Stimulated activated CD4-positive, alpha-beta T cell treated with anti-CD3 and anti-CD28 coated beads, Interleukin-15, amount 100 ng/mL, for 1 hour (primary cell): Measurements from ENCODE around the gene GTF2H4.

Experiments
- DNase-seq, 2 donors: peaks; one replicate each; pipeline ENCODE4 v3.0.0-alpha.2; 2020; ENCODE audit warnings: low read depth in 1 of 2, low spot score in 1 of 2

Gene GTF2H4

DNA sequence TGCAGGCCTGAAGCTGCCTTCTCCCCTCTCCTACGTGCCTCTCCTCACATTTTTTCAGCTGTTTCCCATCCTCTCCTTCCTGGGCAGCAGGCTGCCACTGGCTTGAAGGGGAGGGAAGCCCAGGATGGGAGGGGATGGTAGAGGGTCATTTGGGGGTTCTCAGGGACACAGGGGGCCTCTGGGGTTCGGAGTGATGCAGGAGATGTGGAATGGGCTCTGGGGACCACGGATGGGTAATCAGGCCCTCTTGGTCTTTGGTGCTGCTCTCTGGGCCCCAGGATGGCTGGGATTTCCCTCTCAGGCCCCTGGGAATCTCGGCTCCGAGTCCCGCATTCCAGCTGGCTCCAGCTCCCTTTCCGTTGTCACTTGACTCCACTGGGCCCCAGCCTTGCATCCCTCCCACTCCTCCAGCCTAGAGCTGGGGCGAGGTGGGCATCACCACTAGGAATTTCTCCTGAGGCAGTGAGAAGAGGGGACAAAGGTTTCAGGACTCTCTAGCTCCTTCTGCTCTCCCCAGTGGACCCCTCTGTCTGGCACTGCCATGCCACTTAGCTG lies 25.7 kb upstream of the GTF2H4 start:
- no peak for DNase-seq

DNA sequence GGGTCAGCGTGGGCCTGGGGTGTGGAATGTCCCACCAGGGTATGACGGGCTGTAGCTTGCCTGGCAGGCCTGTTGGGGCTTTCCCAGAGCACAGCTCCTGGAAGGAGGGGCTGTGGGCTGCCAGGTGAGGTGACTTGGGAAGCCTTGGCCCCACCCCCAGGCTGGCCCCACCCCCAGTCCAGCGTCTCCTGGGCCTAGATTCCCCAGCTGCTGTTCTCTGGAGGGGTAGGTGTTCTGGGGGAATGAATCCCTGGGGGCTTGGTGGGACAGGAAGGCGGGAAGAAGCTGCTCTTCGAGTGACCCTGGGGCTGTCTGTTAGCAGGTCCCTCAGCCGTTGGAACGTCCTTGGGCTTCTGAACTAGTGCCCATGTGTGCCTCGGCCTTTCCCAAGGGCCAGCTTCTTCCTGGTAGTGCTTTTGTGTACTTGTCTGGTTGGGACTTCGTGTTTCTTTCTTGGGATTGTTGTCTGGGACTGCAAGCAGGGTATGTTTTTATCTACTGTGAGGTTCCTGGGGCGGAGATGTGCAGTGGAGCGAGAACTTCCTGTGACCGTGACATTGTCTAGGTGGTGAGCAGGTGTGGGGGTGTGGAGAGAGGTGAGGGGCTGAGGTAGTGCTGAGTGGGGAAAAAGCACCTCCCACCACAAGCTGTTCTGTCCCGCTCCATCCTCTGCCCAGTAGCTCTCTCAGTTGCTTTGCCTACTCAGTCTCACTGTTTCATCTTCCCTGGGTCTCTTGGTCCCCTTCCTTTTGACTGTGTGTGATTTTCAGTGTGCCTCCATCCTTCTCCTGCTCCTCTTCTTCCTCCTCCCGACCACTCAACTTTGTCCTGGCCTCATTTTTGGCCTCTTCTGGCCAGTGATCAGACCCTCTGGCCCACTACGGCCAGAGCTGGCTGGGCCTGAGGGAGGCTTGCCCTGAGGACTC lies 25.0 kb upstream of the GTF2H4 start:
- no peak for DNase-seq

DNA sequence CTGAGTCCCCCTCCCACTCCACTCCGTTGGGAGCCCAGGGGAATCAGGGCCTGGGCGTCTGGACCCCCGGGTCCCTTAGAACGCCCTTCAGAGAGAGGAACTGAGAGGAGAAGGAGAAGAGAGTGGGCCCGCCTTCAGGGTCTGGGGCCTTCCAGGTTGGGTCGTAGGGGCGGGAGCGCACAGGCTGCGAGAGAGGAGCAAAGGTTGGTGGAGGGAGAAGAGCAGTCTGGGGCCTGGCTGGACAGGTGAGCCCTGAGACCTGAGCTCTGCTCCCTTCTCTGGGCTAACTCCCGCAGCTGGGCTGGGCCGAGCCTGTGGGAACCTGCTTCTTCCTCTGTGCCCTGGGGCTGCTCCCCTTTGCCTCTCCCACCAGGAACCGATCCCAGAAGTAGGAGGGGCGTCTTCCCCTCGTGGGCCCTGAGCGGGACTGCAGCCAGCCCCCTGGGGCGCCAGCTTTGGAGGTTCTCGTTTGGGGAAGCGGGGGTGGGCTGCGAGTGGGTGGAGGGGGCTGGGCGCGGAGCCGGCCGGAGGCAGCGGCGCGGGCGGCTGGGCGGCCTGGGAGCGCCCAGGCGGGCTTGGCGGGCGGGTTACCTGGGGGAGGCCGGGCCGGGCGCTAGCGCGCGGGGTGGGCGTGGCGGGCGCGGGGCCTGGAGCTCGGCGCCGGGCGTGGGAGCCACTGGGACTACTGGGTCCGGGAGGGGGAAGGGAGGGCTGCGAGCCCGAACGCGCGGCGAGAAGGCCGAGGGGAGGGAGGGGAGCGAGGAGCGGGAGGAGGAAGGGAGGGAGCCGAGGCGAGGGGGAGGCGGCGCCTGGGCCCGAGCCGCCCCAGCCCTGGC lies 24.1 kb upstream of the GTF2H4 start, which contains the start of gene DDR1:
Gene DDR1 (plus strand): TSS at position 835 of the 836 bp plus-strand sequence. CDS start 4,211 bp downstream, outside the sequence.
- peak in 1 of 2 donors; percentile 37 for DNase-seq

DNA sequence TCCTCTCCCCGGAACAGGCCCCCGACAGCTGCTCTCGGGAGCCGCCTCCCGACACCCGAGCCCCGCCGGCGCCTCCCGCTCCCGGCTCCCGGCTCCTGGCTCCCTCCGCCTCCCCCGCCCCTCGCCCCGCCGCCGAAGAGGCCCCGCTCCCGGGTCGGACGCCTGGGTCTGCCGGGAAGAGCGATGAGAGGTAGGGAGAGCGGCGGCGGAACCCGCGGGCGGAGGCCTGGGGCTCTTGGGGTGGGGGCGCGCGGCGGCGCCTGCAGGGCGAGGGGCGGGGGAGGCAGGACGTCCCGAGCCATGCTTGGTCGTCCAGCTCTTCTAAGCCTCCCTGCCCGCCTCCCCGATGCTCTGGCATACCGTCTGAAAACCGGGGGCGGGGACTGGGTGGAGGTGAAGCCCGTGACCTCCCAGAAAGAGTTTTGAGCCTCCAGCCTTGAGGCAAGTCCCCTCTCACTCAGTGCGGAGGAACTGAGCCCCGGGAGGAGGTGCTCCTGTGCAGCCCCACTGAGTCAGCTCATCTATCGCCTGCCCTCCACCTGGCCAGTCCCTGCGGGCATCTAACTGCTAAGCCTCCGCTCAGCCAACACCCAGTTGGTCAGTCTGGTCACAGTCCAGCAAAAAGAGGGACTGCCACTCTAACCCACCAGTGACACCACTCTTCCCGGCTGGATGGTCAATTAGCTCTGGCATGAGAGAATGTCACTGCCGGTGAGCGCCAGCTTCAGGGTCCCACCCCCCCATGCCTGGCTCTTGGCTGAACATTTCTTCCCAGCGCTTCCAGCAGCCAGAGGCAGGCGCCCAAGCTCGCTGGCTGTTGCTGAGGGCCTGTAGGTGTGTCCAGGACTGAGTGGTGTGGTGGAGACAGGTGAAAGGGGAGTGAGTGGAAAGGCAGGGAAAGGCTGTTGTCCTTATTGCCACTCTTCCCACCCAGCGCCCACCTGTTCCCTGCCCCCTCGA lies 23.2 kb upstream of the GTF2H4 start:
- no peak for DNase-seq

DNA sequence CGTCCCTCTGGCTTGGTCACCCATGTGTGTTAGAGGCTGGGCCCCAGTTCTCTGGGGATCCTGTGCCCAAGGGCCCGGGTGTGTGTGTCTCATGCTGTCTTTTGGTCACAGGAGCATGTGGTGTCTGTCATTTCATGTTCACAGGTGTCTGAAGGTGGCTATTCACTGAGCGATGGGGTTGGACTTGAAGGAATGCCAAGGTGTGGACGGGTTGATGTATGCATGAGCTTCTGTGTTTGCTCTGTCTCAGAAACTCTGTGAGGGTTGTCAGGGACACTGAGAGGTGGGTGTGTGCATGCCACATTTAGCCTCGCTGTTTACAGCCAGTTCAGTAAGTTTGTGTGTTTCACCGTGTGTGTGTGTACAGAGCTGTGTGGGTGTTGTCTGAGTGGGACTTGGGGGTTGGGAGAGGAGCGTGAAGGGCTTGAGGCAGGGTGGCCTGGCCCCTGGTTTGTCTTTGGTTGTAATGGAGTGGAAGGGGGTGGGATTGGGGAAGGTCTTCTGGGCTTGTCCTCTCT lies 22.5 kb upstream of the GTF2H4 start:
- DNase-seq = no peak

DNA sequence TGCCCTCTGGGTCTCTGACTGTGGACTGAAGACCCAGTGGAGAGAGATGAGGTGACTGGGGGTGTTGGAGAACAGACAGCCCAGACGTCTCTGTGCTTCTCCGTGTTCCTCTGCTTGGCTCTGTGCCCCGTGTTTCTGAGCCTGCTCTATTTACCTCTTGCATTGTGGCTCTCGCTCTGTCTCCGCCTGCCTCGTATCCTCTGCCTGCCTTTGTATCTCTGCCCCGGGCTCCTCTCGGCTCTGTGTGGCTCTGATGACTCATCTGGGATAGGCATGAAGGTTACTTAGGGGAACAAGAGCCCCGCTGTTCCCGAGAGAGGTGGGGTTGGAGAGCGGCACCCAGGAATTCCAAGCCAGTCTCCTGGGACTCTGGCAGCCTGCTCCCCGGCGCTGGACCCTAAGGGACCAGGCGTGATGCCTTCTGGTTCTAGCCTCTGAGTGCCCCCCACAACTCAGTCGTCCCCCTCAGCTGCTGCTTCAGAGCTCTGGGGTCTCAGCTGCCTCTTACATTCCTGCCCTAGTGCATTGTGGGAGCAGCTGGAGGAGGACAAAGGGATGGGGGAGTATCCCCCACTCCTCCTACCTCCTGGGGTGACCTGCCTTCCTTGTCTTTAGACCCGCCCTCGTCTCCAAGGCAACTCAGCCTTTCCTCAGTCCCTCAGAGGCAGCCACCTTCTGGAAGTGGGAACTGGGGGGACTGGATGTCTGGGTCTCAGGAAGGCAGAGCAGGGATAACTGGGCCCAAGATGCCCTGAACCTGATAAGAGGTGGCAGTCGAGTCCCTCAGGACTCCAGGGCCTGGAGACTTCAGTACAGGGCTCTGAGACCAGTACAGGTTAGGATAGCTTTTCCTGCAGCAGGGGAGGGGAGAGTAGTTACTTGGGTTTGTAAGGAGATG lies 21.8 kb upstream of the GTF2H4 start:
- DNase-seq = no peak

DNA sequence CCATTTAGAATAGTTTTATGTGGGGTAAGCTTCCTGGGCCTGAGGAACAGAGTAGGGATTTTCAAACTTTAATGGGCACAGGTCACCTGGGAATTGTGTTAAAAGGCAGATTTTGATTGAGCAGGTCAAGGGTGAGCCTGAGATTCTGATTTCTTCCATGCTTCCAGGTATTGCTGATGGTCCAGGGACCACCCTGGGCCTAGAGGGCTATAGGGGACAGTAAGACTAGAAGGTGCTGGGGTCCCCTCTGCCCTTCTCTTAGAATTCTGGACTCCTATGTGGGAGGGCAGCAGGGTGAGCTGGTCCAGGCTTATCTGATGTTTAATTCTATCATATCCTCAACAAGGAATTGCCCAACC lies 21.1 kb upstream of the GTF2H4 start:
- no peak for DNase-seq

DNA sequence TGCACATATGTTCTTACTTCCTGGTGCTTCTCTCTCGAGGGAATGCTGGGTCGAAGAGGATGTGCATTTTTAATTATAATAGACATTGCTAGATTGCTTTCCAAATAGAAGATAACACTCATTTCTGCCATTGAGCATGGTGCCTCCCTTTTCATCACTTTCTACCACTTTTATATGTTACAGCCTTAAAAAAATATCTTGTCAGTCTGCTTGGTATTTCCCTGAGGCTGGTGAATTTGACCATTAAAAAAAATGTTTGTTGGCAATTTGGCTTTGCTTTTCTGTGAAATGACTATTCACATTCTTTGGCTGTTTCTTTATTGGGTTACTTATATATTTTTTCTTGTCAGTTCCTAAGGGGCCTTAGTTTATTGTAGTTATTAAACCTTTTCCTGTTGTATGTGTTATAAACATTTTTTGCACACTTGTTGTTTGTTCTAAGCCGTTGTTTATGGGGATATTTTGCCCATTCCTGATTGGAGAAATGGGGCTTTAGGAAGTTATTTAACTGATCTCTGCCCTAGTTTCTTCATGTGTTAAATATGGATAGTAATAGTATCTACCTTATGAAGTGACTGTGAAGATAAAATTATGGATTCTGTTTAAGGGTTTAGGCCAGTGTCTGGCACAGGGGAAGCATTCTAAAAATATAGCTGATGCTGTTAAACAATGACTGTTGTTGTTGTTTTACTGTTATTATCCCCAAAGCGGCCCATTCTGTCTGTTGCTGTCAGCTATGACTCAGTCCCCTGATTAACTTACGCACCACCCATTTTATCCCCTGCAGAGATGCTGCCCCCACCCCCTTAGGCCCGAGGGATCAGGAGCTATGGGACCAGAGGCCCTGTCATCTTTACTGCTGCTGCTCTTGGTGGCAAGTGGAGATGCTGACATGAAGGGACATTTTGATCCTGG lies 19.8 kb upstream of the GTF2H4 start:
- DNase-seq = no peak

DNA sequence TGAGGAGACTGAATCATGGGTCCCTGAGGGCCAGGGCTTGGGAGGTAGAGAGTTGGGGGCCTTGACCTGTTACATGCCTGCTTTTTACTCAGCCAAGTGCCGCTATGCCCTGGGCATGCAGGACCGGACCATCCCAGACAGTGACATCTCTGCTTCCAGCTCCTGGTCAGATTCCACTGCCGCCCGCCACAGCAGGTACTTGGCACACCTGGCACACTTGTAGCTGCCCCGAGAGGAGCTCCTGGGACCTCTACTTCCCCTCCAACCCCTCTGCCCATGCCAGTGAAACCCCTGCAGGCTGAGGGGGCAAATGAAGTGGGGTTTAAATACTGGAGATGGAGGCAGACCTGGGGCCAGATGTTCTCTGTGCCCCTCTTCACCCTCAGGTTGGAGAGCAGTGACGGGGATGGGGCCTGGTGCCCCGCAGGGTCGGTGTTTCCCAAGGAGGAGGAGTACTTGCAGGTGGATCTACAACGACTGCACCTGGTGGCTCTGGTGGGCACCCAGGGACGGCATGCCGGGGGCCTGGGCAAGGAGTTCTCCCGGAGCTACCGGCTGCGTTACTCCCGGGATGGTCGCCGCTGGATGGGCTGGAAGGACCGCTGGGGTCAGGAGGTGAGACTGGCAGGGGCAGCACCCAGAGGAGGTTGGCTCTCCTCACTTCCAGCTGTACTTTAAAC lies 19.1 kb upstream of the GTF2H4 start:
- no peak for DNase-seq

DNA sequence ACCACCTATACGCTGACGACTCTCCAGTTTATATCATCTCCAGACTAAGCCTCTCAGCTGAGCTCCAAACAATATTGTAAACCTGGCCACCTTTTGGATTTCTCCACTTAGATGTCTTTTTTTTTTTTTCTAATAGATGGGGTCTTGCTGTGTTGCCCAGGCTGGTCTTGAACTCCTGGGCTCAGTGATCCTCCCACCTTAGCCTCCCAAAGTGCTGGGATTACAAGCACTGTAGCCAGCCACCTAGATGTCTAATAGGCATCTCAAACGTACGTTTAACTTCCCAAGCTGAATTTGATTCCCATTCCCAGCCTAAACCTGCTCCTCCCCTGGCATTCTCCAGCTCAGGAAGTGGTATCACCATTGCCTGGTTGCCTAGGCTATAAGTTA lies 18.5 kb upstream of the GTF2H4 start:
- no peak for DNase-seq

DNA sequence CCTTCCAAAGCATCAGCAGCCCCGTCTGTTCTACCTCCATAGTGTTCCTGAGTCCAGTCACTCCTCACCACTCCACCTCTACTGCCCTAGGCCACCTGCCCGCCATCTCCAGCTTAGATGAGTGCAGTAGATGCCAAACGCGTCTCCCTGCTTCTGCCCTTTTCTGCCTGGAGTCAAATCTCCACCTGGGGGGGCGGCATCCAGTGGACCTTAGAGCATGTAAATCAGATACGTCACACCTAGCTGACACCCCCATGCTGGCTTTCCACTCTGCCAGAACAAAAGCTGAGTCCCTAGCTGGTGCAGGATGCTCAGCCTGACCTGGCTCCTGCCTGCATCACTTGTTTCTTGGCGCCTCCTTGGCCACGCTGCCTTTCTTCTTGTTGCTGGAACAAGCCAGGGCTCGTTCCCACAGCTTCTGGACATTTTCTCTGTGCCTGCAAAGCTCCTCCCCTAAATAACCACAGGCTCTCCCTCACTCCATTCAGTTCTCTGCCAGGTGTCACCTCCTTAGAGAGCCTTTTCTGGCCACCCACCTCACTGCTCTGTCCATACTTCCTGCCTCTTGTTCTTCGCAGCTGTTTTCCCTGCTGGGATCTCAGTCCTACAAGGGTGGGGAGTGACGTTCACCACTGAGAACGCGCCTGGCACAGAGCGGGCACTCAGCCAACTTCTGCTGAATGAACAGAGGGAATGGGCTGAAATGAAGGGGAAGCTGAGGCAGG lies 17.9 kb upstream of the GTF2H4 start:
- no peak for DNase-seq

DNA sequence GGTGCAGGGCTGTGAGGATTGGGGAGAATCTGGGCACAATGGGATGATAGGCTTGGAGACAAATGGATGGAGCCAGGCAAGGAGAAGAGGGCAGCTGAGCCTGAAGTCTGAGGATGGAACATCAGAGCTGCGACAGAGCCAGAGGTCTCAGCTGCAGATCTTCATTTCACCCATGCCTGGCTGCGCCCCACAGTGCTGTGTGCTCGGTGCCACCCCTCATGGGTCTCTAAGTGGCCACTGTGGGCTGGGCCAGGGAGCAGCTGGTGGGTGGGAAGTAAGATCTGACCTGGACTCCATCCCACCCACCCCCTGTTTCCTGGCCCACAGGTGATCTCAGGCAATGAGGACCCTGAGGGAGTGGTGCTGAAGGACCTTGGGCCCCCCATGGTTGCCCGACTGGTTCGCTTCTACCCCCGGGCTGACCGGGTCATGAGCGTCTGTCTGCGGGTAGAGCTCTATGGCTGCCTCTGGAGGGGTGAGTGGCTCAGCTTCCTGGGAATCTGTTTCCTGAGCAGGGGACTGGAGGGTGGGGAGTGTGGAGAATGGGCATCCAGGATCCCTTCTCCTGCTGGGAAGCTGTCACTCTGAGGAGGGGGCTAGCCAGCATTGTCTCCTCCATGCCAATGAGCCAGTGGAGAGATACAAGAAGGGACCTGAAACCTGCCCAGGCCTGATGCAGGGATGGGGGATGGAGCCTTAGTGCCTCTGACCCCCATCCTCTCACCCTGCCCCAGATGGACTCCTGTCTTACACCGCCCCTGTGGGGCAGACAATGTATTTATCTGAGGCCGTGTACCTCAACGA lies 17.2 kb upstream of the GTF2H4 start:
- no peak for DNase-seq

DNA sequence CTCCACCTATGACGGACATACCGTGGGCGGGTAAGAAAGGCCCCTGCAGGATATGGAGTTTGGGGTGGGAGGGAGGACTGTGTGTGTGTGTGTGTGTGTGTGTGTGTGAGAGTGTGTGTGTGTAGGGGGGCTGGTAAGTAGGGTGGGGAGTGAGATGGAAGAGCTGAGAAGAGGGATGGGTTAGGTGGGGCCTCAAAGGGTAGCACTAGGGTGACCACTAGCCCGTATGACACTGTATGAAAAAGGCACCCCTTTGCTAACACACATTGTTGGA lies 16.6 kb upstream of the GTF2H4 start:
- no peak for DNase-seq

DNA sequence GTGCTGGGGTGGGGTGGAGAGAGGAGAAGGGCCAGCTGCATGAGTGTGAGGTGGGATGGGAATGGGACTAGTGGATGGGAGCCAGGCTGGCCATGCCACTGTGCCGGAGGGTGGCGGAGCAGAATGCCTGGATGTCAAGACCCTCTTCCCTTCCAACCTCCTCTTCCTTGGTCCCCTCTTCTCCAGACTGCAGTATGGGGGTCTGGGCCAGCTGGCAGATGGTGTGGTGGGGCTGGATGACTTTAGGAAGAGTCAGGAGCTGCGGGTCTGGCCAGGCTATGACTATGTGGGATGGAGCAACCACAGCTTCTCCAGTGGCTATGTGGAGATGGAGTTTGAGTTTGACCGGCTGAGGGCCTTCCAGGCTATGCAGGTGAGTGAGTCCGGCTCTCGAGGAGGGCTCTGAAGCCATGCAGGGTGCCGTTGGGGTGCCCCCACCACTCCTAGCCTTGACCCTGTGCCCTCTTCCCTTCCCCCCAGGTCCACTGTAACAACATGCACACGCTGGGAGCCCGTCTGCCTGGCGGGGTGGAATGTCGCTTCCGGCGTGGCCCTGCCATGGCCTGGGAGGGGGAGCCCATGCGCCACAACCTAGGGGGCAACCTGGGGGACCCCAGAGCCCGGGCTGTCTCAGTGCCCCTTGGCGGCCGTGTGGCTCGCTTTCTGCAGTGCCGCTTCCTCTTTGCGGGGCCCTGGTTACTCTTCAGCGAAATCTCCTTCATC lies 16.0 kb upstream of the GTF2H4 start:
- DNase-seq = no peak

DNA sequence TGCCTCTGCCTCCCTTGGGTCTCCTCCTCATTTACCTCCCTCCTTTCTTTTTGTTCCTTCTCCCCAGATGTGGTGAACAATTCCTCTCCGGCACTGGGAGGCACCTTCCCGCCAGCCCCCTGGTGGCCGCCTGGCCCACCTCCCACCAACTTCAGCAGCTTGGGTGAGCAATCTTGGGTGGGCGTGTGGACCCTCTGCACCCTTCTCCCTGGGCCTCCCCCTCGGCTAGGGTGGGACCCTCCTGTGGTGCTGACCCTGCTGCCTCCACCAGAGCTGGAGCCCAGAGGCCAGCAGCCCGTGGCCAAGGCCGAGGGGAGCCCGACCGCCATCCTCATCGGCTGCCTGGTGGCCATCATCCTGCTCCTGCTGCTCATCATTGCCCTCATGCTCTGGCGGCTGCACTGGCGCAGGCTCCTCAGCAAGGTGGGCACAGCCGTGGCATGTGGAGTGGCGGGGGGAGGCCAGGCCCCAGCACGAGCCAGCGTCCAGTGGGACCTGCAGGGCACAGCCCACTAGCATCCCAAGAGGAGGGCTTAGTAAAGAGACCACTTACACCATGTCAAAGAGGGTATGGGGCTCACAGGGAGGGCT lies 14.9 kb upstream of the GTF2H4 start:
- no peak for DNase-seq

DNA sequence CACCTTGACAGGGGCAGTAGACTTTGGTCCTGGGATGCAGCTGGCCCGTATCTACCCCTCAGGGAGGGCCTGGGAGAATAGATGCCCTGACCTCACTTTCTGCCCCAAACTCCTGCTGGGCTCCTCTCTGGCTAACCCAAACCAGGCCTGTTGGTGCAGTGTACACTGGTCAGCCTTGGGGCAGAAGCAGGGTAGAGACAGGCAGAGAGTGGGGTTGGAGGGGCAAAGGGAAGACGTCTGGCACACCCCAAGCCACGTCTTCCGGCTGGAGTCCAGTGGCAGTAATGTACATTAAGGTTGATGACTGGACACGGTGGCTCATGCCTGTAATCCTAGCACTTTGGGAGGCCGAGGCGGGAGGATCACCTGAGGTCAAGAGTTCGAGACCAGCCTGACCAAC lies 14.3 kb upstream of the GTF2H4 start:
- no peak for DNase-seq
